EL (cell line): ENCODE results near the gene ITGA6.

Source experiments
- DNase-seq: peaks from one replicate; pipeline ENCODE4 v3.0.0-alpha.2; 2016

ITGA6 gene

GRCh38 chr2:172427256-172427989 lies at the start of gene ITGA6:
Gene ITGA6, plus strand, starts transcription at chr2:172427586.
- DNase-seq = peak; percentile 82

GRCh38 chr2:172380436-172381274 lies 46.7 kb upstream of the ITGA6 start:
- no peak for DNase-seq

- no peak for DNase-seq
These were observed 45.9 kb upstream of the ITGA6 start for GRCh38 chr2:172381275-172382027.

- no peak for DNase-seq
These were observed 40.0 kb upstream of the ITGA6 start for GRCh38 chr2:172387361-172387760.

- no peak for DNase-seq
These were observed 37.6 kb upstream of the ITGA6 start for GRCh38 chr2:172389685-172390339.

- no peak for DNase-seq
These were observed 33.4 kb upstream of the ITGA6 start for GRCh38 chr2:172394002-172394401.

GRCh38 chr2:172395503-172395902 lies 31.9 kb upstream of the ITGA6 start:
- no peak for DNase-seq

- DNase-seq = no peak
These were observed 30.1 kb upstream of the ITGA6 start for GRCh38 chr2:172397148-172397834.

- DNase-seq = no peak
These were observed 28.9 kb upstream of the ITGA6 start for GRCh38 chr2:172398440-172398839.

GRCh38 chr2:172399765-172400164 lies 27.6 kb upstream of the ITGA6 start:
- DNase-seq = no peak

GRCh38 chr2:172402198-172402597 lies 25.2 kb upstream of the ITGA6 start:
- no peak for DNase-seq

GRCh38 chr2:172403402-172403801 lies 24.0 kb upstream of the ITGA6 start:
- no peak for DNase-seq

GRCh38 chr2:172403881-172404468 lies 23.4 kb upstream of the ITGA6 start:
- DNase-seq = no peak

GRCh38 chr2:172404824-172405223 lies 22.6 kb upstream of the ITGA6 start:
- DNase-seq = peak; percentile 86

- no peak for DNase-seq
These were observed 21.7 kb upstream of the ITGA6 start for GRCh38 chr2:172405673-172406072.

- no peak for DNase-seq
These were observed 19.1 kb upstream of the ITGA6 start for GRCh38 chr2:172408143-172408766.

GRCh38 chr2:172409042-172409441 lies 18.3 kb upstream of the ITGA6 start:
- no peak for DNase-seq

GRCh38 chr2:172412984-172413492 lies 14.3 kb upstream of the ITGA6 start:
- DNase-seq = no peak

GRCh38 chr2:172415157-172415864 lies 12.1 kb upstream of the ITGA6 start:
- DNase-seq = no peak

GRCh38 chr2:172415865-172416183 lies 11.6 kb upstream of the ITGA6 start:
- DNase-seq = no peak
